Neural cell (in vitro differentiated cells): ENCODE data around the gene MMADHC. TPM values are rescaled to one million over a fixed set of nuclear protein-coding genes. Genes with fewer than 3 reads are reported as not detected.

Experiments used
- H2AFZ ChIP-seq: fragments of 200-600, 300-800 bp; sonication (generic), shearing (Covaris generic); 2 replicates; pipeline ENCODE4 v1.6.0; 2014; ENCODE audit warnings: low read depth, mild to moderate bottlenecking, antibody characterized with exemption, low read length, moderate library complexity
- H3F3A ChIP-seq: fragments of 200-600 bp; shearing (Covaris generic); 2 replicates; pipeline ENCODE4 v1.6.1; 2016; ENCODE audit warnings: mild to moderate bottlenecking, moderate library complexity, mixed read lengths, antibody characterized with exemption, low read length; ENCODE audit not compliant: insufficient read depth, poor library complexity, severe bottlenecking
- H3K27ac ChIP-seq: fragments of 200-600, 300-800 bp; sonication (generic), shearing (Covaris generic); 2 replicates; pipeline ENCODE4 v1.5.1; 2014; ENCODE audit warnings: mild to moderate bottlenecking, low read length, moderate library complexity
- H3K27me3 ChIP-seq: fragments of 300-800, 200-600 bp; sonication (generic), shearing (Covaris generic); 2 replicates; pipeline ENCODE4 v1.6.0; 2014; ENCODE audit warnings: mild to moderate bottlenecking, low read depth, low read length, moderate library complexity; ENCODE audit not compliant: insufficient read depth
- H3K36me3 ChIP-seq: fragments of 300-800, 200-600 bp; sonication (generic), shearing (Covaris generic); 2 replicates; pipeline ENCODE4 v1.5.1; 2014; ENCODE audit warnings: mild to moderate bottlenecking, antibody characterized with exemption, low read length, moderate library complexity; ENCODE audit not compliant: insufficient read depth
- H3K4me2 ChIP-seq: fragments of 300-800, 200-600 bp; sonication (generic), shearing (Covaris generic); 2 replicates; pipeline ENCODE4 v1.6.0; 2014; ENCODE audit warnings: mild to moderate bottlenecking, low read length
- H3K4me3 ChIP-seq: fragments of 300-800, 200-600 bp; sonication (generic), shearing (Covaris generic); 2 replicates; pipeline ENCODE4 v1.5.1; 2014; ENCODE audit warnings: mild to moderate bottlenecking, low read length, moderate library complexity
- H3K79me2 ChIP-seq: fragments of 200-600 bp; shearing (Covaris generic); replicated peaks from 2 replicates; pipeline ENCODE4 v1.6.0; 2014; ENCODE audit warnings: mild to moderate bottlenecking, low read length, moderate library complexity; ENCODE audit not compliant: insufficient read depth
- H3K9ac ChIP-seq: fragments of 300-800, 200-600 bp; sonication (generic), shearing (Covaris generic); 2 replicates; pipeline ENCODE4 v1.6.1; 2016; ENCODE audit warnings: mild to moderate bottlenecking, low read length, mixed read lengths
- H3K9me2 ChIP-seq: fragments of 200-600 bp; shearing (Covaris generic); 2 replicates; pipeline ENCODE4 v1.6.1; 2016; ENCODE audit warnings: mild to moderate bottlenecking, low read length, mixed read lengths; ENCODE audit not compliant: insufficient read depth
- H3K9me3 ChIP-seq: fragments of 200-600, 300-800 bp; sonication (generic), shearing (Covaris generic); 2 replicates; pipeline ENCODE4 v1.6.1; 2016; ENCODE audit warnings: mild to moderate bottlenecking, mixed run types, low read length, moderate library complexity, mixed read lengths
- H4K20me1 ChIP-seq: fragments of 200-600 bp; shearing (Covaris generic); 2 replicates; pipeline ENCODE4 v1.6.1; 2016; ENCODE audit warnings: mild to moderate bottlenecking, mixed run types; ENCODE audit not compliant: insufficient read depth
- CTCF ChIP-seq: fragments of 450-650 bp; IDR thresholded peaks from 2 replicates; pipeline ENCODE4 v1.5.1; 2014; ENCODE audit warnings: antibody characterized with exemption, mild to moderate bottlenecking, moderate library complexity; ENCODE audit not compliant: poor library complexity, severe bottlenecking
- EP300 ChIP-seq: fragments of 450-650 bp; conservative IDR thresholded peaks from 2 replicates; pipeline ENCODE4 v1.6.1; 2014; ENCODE audit warnings: antibody characterized with exemption, mild to moderate bottlenecking, moderate library complexity; ENCODE audit not compliant: poor library complexity, severe bottlenecking
- EZH2 ChIP-seq: fragments of 200-600, 300-800 bp; shearing (Covaris generic), sonication (generic); IDR thresholded peaks from 2 replicates; pipeline ENCODE4 v1.6.1; 2014; ENCODE audit warnings: antibody characterized with exemption, low read length, borderline replicate concordance, mild to moderate bottlenecking; ENCODE audit not compliant: insufficient read depth, poor library complexity, severe bottlenecking
- MXI1 ChIP-seq: fragments of 450-650 bp; conservative IDR thresholded peaks from 2 replicates; pipeline ENCODE4 v1.6.1; 2014; ENCODE audit warnings: antibody characterized with exemption, mild to moderate bottlenecking; ENCODE audit not compliant: poor library complexity, severe bottlenecking
- POLR2AphosphoS5 ChIP-seq: IDR thresholded peaks from 2 replicates; pipeline ENCODE4 v1.6.1; 2012
- RAD21 ChIP-seq: fragments of 450-650 bp; conservative IDR thresholded peaks from 2 replicates; pipeline ENCODE4 v1.6.1; 2014; ENCODE audit warnings: antibody characterized with exemption, mild to moderate bottlenecking, moderate library complexity
- REST ChIP-seq: IDR thresholded peaks from 2 replicates; pipeline ENCODE4 v1.6.1; 2012; ENCODE audit warnings: borderline replicate concordance
- SMC3 ChIP-seq: fragments of 450-650 bp; conservative IDR thresholded peaks from 2 replicates; pipeline ENCODE4 v1.6.1; 2014; ENCODE audit warnings: antibody characterized with exemption, mild to moderate bottlenecking, moderate library complexity; ENCODE audit not compliant: poor library complexity
- TAF1 ChIP-seq: IDR thresholded peaks from 2 replicates; pipeline ENCODE4 v1.6.1; 2012; ENCODE audit warnings: low read depth
- polyA plus RNA-seq: library from polyadenylated mRNA; depleted of rRNA; stranded (reverse); fragments of >200 nt; gene quantifications from 2 replicates; pipeline ENCODE4 v1.2.3, GENCODE V29; 2014

The MMADHC gene
- polyA plus RNA-seq, 1 donor from 2014 or later: 250 TPM

GRCh38 chr2:149538138-149538833, 49.3 kb downstream of the MMADHC start:
- no peaks in the 10 kb centered on the region for H3K79me2 ChIP-seq
- no peak overlapping the region for H3K4me2 ChIP-seq
- H3K9me2 ChIP-seq: no peaks in the 10 kb centered on the region
- no peak overlapping the region for H2AFZ ChIP-seq
- H3K9me3 ChIP-seq: no peaks in the 10 kb centered on the region
- H3K9ac ChIP-seq: no peak overlapping the region
- no peaks in the 10 kb centered on the region for H3K27me3 ChIP-seq
- no peak overlapping the region for H3K27ac ChIP-seq
- no peak overlapping the region for H3K4me3 ChIP-seq
- H3F3A ChIP-seq: no peaks in the 10 kb centered on the region
- TF ChIP-seq POLR2AphosphoS5 (no peak), EZH2 (no peak), TAF1 (no peak), EP300 (no peak), SMC3 (no peak), REST (no peak), RAD21 (no peak), MXI1 (no peak), CTCF (no peak)
- no peaks in the 10 kb centered on the region for H3K36me3 ChIP-seq
- H4K20me1 ChIP-seq: no peaks in the 10 kb centered on the region

DNA sequence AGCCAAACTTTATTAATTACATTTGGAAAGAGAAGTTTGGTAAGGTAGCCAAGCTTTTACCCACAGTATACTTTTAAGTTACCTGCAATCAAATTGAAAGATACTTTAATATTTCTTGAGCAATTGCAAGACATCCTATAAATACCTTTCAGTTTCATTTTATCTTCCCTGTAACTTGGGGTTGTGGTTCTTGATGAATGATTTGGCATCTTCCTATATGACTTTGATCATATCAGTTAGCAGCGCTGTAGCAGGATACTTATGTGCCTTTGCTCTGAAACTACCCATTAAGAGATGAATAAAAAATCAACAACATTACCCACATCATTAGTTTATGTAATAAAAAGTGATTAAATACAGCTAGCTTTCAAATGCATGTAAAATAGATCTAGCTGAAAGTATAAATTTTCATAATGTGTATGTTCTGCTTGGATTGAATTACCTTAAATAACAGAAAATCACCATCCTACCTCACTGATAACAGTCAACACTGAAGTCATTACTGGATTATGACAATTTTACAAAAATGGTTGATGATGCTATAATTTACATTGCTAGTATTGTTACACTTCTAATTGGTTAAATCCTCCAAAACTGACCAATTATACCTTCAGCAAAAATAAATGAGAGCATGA, 50.4 kb downstream of the MMADHC start:
- Histone ChIP-seq H3K9ac (no peak overlapping the region), H3K4me3 (no peak overlapping the region), H3F3A (no peaks in the 10 kb centered on the region)

More for the DNA sequence above, 50.4 kb downstream of the MMADHC start:
- H3K9me3 ChIP-seq: no peaks in the 10 kb centered on the region
- no peaks in the 10 kb centered on the region for H3K27me3 ChIP-seq
- H3K9me2 ChIP-seq: no peaks in the 10 kb centered on the region
- H3K4me2 ChIP-seq: no peak overlapping the region
- H4K20me1 ChIP-seq: no peaks in the 10 kb centered on the region
- no peaks in the 10 kb centered on the region for H3K36me3 ChIP-seq
- no peak overlapping the region for H3K27ac ChIP-seq
- TF ChIP-seq REST: no peak
- no peak for TF ChIP-seq TAF1
- TF ChIP-seq SMC3: no peak
- no peak for TF ChIP-seq EZH2
- no peak for TF ChIP-seq POLR2AphosphoS5
- no peak overlapping the region for H2AFZ ChIP-seq
- no peaks in the 10 kb centered on the region for H3K79me2 ChIP-seq
